ENCODE measurements around the gene KCNMA1.

- TF ChIP-seq CTCF (IDR thresholded peaks at IDR 0.05; ENCODE audit: low read depth, low read length) (no peak), POLR2A (IDR thresholded peaks at IDR 0.05; ENCODE audit: extremely low read depth, insufficient read length) (no peak)
Observed at GRCh38 chr10:77168161-77168560, 469.4 kb downstream of the KCNMA1 start.

All from NB4 (cell line).